ENCODE measurements around the gene DLX3.

DLX3 gene

DNA sequence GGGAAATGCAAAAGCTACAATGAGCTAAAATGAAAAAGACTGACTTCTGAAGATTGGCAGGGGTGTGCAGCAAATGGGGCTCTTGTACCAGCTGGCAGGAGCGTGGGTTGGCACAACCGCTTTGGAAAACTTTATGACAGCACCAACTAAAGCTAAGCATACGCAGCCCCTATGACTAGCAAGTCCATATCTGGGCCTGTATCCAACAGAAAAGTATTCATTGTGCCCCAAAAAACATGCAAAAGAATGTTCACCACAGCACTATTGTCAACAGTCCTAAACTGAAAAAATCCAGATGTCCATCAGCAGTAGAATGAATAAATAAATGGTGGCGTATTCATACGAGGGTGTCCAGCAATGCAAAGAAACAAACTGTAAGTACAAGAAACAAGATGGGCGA is 38.3 kb upstream of the DLX3 start:
- Histone ChIP-seq H3K27me3 (ENCODE audit: insufficient read depth, low read depth, severe bottlenecking) (no peaks in the 10 kb centered on the region), H3K4me3 (ENCODE audit: low read depth, low read length) (no peak overlapping the region), H3K36me3 (no peaks in the 10 kb centered on the region), H3K9me3 (ENCODE audit: severe bottlenecking) (no peaks in the 10 kb centered on the region), H3K27ac (no peak overlapping the region)
- no peak for DNase-seq
- TF ChIP-seq CTCF (IDR thresholded peaks at IDR 0.05; ENCODE audit: low read depth, low read length), result no peak

GRCh38 chr17:50029185-50029584 is 34.2 kb upstream of the DLX3 start:
- TF ChIP-seq CTCF (IDR thresholded peaks at IDR 0.05; ENCODE audit: low read depth, low read length), result no peak
- DNase-seq, result no peak
- Histone ChIP-seq H3K27me3 (ENCODE audit: insufficient read depth, low read depth, severe bottlenecking) (no peaks in the 10 kb centered on the region), H3K9me3 (ENCODE audit: severe bottlenecking) (no peaks in the 10 kb centered on the region), H3K36me3 (no peaks in the 10 kb centered on the region), H3K4me3 (ENCODE audit: low read depth, low read length) (no peak overlapping the region), H3K27ac (no peak overlapping the region)

DNA sequence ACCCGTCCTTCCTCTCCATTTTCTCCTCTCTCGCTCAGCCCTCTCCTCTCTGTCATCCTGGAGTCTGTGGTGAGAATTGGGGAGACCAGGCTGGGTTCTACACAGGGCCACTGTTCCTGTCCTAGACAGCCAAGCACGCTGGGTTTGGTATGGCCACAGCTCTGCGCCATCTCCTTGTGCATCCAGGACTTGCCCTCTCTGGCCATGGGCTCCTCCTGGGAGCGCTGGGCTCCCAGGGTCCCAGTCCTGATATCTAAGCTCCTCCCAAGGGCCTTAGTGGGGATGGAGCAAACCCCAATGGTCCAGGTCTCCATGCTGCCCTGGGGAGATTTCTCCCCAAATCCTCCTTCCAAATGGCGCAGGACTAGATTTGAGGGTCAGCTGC is 33.7 kb upstream of the DLX3 start:
- H3K36me3 ChIP-seq, result no peaks in the 10 kb centered on the region
- H3K27me3 ChIP-seq (ENCODE audit: insufficient read depth, low read depth, severe bottlenecking), result no peaks in the 10 kb centered on the region
- no peak for DNase-seq
- H3K27ac ChIP-seq, result no peak overlapping the region
- H3K9me3 ChIP-seq (ENCODE audit: severe bottlenecking), result no peaks in the 10 kb centered on the region
- no peak for TF ChIP-seq CTCF (IDR thresholded peaks at IDR 0.05; ENCODE audit: low read depth, low read length)
- no peak overlapping the region for H3K4me3 ChIP-seq (ENCODE audit: low read depth, low read length)

GRCh38 chr17:50027881-50028735 is 33.1 kb upstream of the DLX3 start:
- Histone ChIP-seq H3K27me3 (ENCODE audit: insufficient read depth, low read depth, severe bottlenecking) (no peaks in the 10 kb centered on the region), H3K36me3 (no peaks in the 10 kb centered on the region), H3K4me3 (ENCODE audit: low read depth, low read length) (no peak overlapping the region), H3K9me3 (ENCODE audit: severe bottlenecking) (no peaks in the 10 kb centered on the region), H3K27ac (no peak overlapping the region)
- no peak for DNase-seq
- TF ChIP-seq CTCF (IDR thresholded peaks at IDR 0.05; ENCODE audit: low read depth, low read length), result no peak

- H3K4me3 ChIP-seq (ENCODE audit: low read depth, low read length), result no peak overlapping the region
- no peak overlapping the region for H3K27ac ChIP-seq
- peak; percentile 26; the same call in 1 of the 2 replicates for TF ChIP-seq CTCF (IDR thresholded peaks at IDR 0.05; ENCODE audit: low read depth, low read length)
- no peaks in the 10 kb centered on the region for H3K9me3 ChIP-seq (ENCODE audit: severe bottlenecking)
- H3K27me3 ChIP-seq (ENCODE audit: insufficient read depth, low read depth, severe bottlenecking), result no peaks in the 10 kb centered on the region
- no peaks in the 10 kb centered on the region for H3K36me3 ChIP-seq
- no peak for DNase-seq
These were observed 32.3 kb upstream of the DLX3 start for GRCh38 chr17:50027172-50027880.
